Erythroblast (primary cell): ENCODE data around the gene RNASEH1.
"Not testable (repeated sequence)": the region's sequence is repeated elsewhere in the genome, so short reads cannot be mapped to it uniquely, and the experiment has no call there.

Experiments
- GATA1 ChIP-seq: IDR thresholded peaks from 2 replicates; pipeline ENCODE4 v1.6.1; 2011; ENCODE audit warnings: low read depth, mild to moderate bottlenecking, control low read depth, low read length, moderate library complexity
- POLR2A ChIP-seq: IDR thresholded peaks from 2 replicates; pipeline ENCODE4 v1.6.1; 2011; ENCODE audit warnings: mild to moderate bottlenecking, low read length

- not testable (repeated sequence) for TF ChIP-seq POLR2A, GATA1
Measured at GRCh38 chr2:3576263-3576630, 18.1 kb upstream of the RNASEH1 start.
